OCI-LY1 (cell line): ENCODE measurements around the gene ICA1.

Source experiments
- CTCF ChIP-seq: fragments of 200-600 bp; sonication (generic), shearing (Covaris generic); IDR thresholded peaks from 2 replicates; pipeline ENCODE4 v1.5.1; 2017; ENCODE audit warnings: mild to moderate bottlenecking, antibody characterized with exemption, low read length, moderate library complexity, mixed read lengths
- EZH2 ChIP-seq: fragments of 200-600 bp; sonication (generic), shearing (Covaris generic); IDR thresholded peaks from 2 replicates; pipeline ENCODE4 v1.8.0; 2017; ENCODE audit warnings: borderline replicate concordance, mixed run types, mild to moderate bottlenecking, antibody characterized with exemption, low read length, moderate library complexity, mixed read lengths

DNA sequence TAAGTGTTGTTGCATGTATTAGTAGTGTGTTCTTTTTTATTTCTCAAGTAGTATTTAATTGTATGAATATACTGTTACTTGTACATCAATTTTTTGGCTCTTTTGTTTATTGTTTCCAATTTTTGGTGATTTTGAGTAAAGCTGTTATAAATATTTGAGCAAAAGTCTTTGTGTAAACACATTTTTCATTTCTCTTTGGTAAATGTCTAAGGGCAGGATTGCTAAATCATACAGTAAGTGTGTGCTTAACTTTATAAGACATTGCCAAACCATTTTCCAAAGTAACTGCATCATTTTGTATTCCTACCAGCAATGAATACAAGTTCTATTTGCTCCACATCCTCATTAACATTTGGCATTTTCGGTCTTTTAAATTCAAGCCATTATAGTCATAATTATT lies 92.8 kb downstream of the ICA1 start:
- TF ChIP-seq EZH2, result no peak
- no peak for TF ChIP-seq CTCF
